GM21360 (cell line): ENCODE measurements around the gene CCL21.

Experiments
- ATAC-seq: cut with Tn5 transposase; IDR thresholded peaks from one replicate; pipeline ENCODE4 v1.9.1; 2021; ENCODE audit warnings: mild to moderate bottlenecking, moderate library complexity; ENCODE audit not compliant: unreplicated experiment

Gene CCL21

GRCh38 chr9:34709196-34709978 is 549 bp downstream of the CCL21 start:
- ATAC-seq: no peak

GRCh38 chr9:34707130-34707529 is 2.8 kb downstream of the CCL21 start:
- no peak for ATAC-seq

GRCh38 chr9:34701769-34702736 is 7.9 kb downstream of the CCL21 start:
- peak; percentile 64 for ATAC-seq

GRCh38 chr9:34701023-34701768 is 8.7 kb downstream of the CCL21 start:
- ATAC-seq: peak; percentile 49

GRCh38 chr9:34694811-34695210 is 15.1 kb downstream of the CCL21 start:
- no peak for ATAC-seq

GRCh38 chr9:34693560-34693959 is 16.4 kb downstream of the CCL21 start:
- ATAC-seq: no peak

GRCh38 chr9:34691936-34692315 is 18.0 kb downstream of the CCL21 start:
- ATAC-seq: no peak

- ATAC-seq: no peak
These were observed 18.7 kb downstream of the CCL21 start, which contains the start of gene CCL19 for GRCh38 chr9:34690983-34691935. Gene CCL19 (minus strand): TSS chr9:34691276. CDS start chr9:34691139, 137 bp downstream.

GRCh38 chr9:34689512-34689911 is 20.4 kb downstream of the CCL21 start:
- ATAC-seq: no peak

GRCh38 chr9:34689116-34689470 is 20.8 kb downstream of the CCL21 start:
- no peak for ATAC-seq

GRCh38 chr9:34688329-34689115 is 21.4 kb downstream of the CCL21 start:
- ATAC-seq: no peak

GRCh38 chr9:34687276-34688030 is 22.5 kb downstream of the CCL21 start:
- ATAC-seq: no peak

- no peak for ATAC-seq
These were observed 23.2 kb downstream of the CCL21 start for GRCh38 chr9:34686732-34687131.

GRCh38 chr9:34686231-34686630 is 23.7 kb downstream of the CCL21 start:
- no peak for ATAC-seq

GRCh38 chr9:34685591-34685990 is 24.3 kb downstream of the CCL21 start:
- ATAC-seq: no peak

- no peak for ATAC-seq
These were observed 25.1 kb downstream of the CCL21 start for GRCh38 chr9:34684816-34685215.

GRCh38 chr9:34684145-34684544 is 25.8 kb downstream of the CCL21 start:
- no peak for ATAC-seq

GRCh38 chr9:34675869-34676268 is 34.1 kb downstream of the CCL21 start:
- ATAC-seq: no peak
